ENCODE data around the gene ADAMTS13.

- TF ChIP-seq, protein P1, sequence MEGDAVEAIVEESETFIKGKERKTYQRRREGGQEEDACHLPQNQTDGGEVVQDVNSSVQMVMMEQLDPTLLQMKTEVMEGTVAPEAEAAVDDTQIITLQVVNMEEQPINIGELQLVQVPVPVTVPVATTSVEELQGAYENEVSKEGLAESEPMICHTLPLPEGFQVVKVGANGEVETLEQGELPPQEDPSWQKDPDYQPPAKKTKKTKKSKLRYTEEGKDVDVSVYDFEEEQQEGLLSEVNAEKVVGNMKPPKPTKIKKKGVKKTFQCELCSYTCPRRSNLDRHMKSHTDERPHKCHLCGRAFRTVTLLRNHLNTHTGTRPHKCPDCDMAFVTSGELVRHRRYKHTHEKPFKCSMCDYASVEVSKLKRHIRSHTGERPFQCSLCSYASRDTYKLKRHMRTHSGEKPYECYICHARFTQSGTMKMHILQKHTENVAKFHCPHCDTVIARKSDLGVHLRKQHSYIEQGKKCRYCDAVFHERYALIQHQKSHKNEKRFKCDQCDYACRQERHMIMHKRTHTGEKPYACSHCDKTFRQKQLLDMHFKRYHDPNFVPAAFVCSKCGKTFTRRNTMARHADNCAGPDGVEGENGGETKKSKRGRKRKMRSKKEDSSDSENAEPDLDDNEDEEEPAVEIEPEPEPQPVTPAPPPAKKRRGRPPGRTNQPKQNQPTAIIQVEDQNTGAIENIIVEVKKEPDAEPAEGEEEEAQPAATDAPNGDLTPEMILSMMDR (IDR thresholded peaks at IDR 0.05): no peak
- TF ChIP-seq POLR2A (IDR thresholded peaks at IDR 0.05): no peak
These were observed 43.7 kb upstream of the ADAMTS13 start for GRCh38 chr9:133378408-133378962.

Measured in Peyer's patch (tissue), 4 donors.